DND-41 (cell line): ENCODE data around the gene SNX9.

Experiments
- ATAC-seq: fragments of 200-7000 bp; cut with Tn5 transposase; 3 replicates; pipeline ENCODE4 v1.9.1; 2021; ENCODE audit warnings: low read depth; ENCODE audit not compliant: insufficient read depth
- DNase-seq: peaks from one replicate; pipeline ENCODE4 v3.0.0-alpha.2; 2020
- H2AFZ ChIP-seq: 2 replicates; pipeline ENCODE4 v1.6.0; 2012; ENCODE audit warnings: low read depth, low read length
- H3K27ac ChIP-seq: 2 replicates; pipeline ENCODE4 v1.5.1; 2012; ENCODE audit warnings: low read length, inconsistent platforms
- H3K27me3 ChIP-seq: fragments of 200-600 bp; sonication (generic); 2 replicates; pipeline ENCODE4 v1.6.0; 2012; ENCODE audit warnings: low read length, mild to moderate bottlenecking, inconsistent platforms; ENCODE audit not compliant: insufficient read depth, poor library complexity
- H3K36me3 ChIP-seq: 2 replicates; pipeline ENCODE4 v1.5.1; 2012; ENCODE audit warnings: low read length, inconsistent platforms; ENCODE audit not compliant: insufficient read depth
- H3K4me1 ChIP-seq: 2 replicates; pipeline ENCODE4 v1.5.1; 2012; ENCODE audit warnings: mild to moderate bottlenecking, low read length; ENCODE audit not compliant: insufficient read depth
- H3K4me2 ChIP-seq: 2 replicates; pipeline ENCODE4 v1.6.0; 2012; ENCODE audit warnings: mild to moderate bottlenecking, moderate library complexity, low read length, inconsistent platforms; ENCODE audit not compliant: insufficient read depth
- H3K4me3 ChIP-seq, 2 experiments: fragments of 200-600 bp in 1 of 2; shearing (Covaris generic) in 1 of 2; 2 replicates each; pipeline ENCODE4 v1.5.1; 2012 to 2016; ENCODE audit warnings: inconsistent platforms in 2 of 2, low read length in 2 of 2, mild to moderate bottlenecking in 2 of 2, low read depth in 1 of 2, moderate library complexity in 1 of 2
- H3K79me2 ChIP-seq: 2 replicates; pipeline ENCODE4 v1.6.0; 2012; ENCODE audit warnings: low read length, inconsistent platforms; ENCODE audit not compliant: insufficient read depth
- H3K9ac ChIP-seq: 2 replicates; pipeline ENCODE4 v1.6.0; 2012; ENCODE audit warnings: low read depth, mild to moderate bottlenecking, inconsistent platforms, low read length, moderate library complexity
- H3K9me3 ChIP-seq: 2 replicates; pipeline ENCODE4 v1.5.1; 2012; ENCODE audit warnings: low read length, moderate library complexity, mild to moderate bottlenecking, inconsistent platforms; ENCODE audit not compliant: insufficient read depth, severe bottlenecking
- H4K20me1 ChIP-seq: 2 replicates; pipeline ENCODE4 v1.6.0; 2012; ENCODE audit warnings: low read length; ENCODE audit not compliant: insufficient read depth
- CTCF ChIP-seq: IDR thresholded peaks from 2 replicates; pipeline ENCODE4 v1.5.1; 2012; ENCODE audit warnings: borderline replicate concordance, low read length, moderate library complexity, mild to moderate bottlenecking; ENCODE audit not compliant: poor library complexity, severe bottlenecking; ENCODE audit errors: extremely low read depth
- EZH2 ChIP-seq: IDR thresholded peaks from 3 replicates; pipeline ENCODE4 v1.6.1; 2012; ENCODE audit warnings: borderline replicate concordance, low read depth, mild to moderate bottlenecking, moderate library complexity, low read length, inconsistent platforms; ENCODE audit not compliant: severe bottlenecking

Gene SNX9

GRCh38 chr6:157800420-157801237, 22.4 kb upstream of the SNX9 start:
- Histone ChIP-seq H3K79me2 (no peaks in the 10 kb centered on the region), H2AFZ (no peak overlapping the region), H3K4me2 (no peak overlapping the region), H3K4me1 (no peaks in the 10 kb centered on the region), H3K27me3 (no peaks in the 10 kb centered on the region), H3K27ac (no peak overlapping the region), H3K36me3 (no peaks in the 10 kb centered on the region), H4K20me1 (no peaks in the 10 kb centered on the region), H3K9ac (no peak overlapping the region), H3K9me3 (no peaks in the 10 kb centered on the region), H3K4me3 (no peak overlapping the region)
- ATAC-seq (no peak), DNase-seq (no peak)
- TF ChIP-seq CTCF = no peak
- no peak for TF ChIP-seq EZH2

GRCh38 chr6:157804448-157805327, 18.4 kb upstream of the SNX9 start:
- TF ChIP-seq EZH2 (no peak), CTCF (no peak)
- Histone ChIP-seq H3K4me1 (no peaks in the 10 kb centered on the region), H4K20me1 (no peaks in the 10 kb centered on the region), H3K27ac (no peak overlapping the region), H3K4me2 (no peak overlapping the region), H3K27me3 (no peaks in the 10 kb centered on the region), H2AFZ (no peak overlapping the region), H3K36me3 (no peaks in the 10 kb centered on the region), H3K9ac (no peak overlapping the region), H3K4me3 (no peak overlapping the region), H3K9me3 (peaks cover 3% of the 10 kb centered on the region), H3K79me2 (no peaks in the 10 kb centered on the region)
- no peak for DNase-seq
- ATAC-seq = no peak

DNA sequence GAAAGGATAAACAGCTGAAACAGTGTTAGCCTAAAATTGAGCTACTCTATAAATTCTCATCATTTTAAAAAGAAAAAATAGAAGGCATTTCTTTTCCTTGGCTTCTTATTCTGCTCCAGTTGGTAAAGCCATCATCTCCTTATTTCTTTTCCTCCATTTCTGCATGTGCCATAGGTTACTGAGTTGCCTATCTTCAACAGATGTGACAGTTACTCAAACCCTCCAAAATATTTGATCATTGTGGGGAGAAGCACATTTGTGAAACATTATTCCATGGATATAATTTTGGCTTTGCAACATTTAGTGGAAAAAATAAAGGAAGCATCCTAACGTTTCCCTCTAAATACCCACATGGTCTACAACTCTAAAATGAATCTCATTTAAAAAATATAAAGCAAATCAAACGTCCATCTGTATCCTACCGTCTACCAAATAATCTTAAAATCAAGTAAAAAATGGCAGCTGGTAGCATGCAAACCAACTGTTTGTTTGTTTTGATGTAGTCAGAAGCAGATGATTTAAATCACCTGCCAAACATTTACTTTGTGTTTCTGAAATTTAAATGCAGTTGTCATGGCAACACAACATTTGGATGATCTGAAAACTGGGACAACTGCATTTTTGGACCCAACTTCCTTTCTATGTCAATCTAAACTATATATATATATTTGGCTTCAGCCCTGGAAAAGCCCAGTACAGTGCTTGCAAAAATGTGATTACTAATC, 16.8 kb upstream of the SNX9 start:
- no peak overlapping the region for H3K4me2 ChIP-seq
- no peak overlapping the region for H3K4me3 ChIP-seq
- H3K9ac ChIP-seq = no peak overlapping the region
- no peaks in the 10 kb centered on the region for H3K4me1 ChIP-seq
- H3K79me2 ChIP-seq = no peaks in the 10 kb centered on the region
- H3K36me3 ChIP-seq = no peaks in the 10 kb centered on the region
- ATAC-seq = no peak
- TF ChIP-seq EZH2 = no peak
- TF ChIP-seq CTCF = no peak
- H4K20me1 ChIP-seq = no peaks in the 10 kb centered on the region
- no peak for DNase-seq
- H3K27ac ChIP-seq = no peak overlapping the region
- H3K9me3 ChIP-seq = peaks cover 3% of the 10 kb centered on the region
- no peak overlapping the region for H2AFZ ChIP-seq
- no peaks in the 10 kb centered on the region for H3K27me3 ChIP-seq
